Measurements from ENCODE around the gene FNDC3A.

FNDC3A gene

DNA sequence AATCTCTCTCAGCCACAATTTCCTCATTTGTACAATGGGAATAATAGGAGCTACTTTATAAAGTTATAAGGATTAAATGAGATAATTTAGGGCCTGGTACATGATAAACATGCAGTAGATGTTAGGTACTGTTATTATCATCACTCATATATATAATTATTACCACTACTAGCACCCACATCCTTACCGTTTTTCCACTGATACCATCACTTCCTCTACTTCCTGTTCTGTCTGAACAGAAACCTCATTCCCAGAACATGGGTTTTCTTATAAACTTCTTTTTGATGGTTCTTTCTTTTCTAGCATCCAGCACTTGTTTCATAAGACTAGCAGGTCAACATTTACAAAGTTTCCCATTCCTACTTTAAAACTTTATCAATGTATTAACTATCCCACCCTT lies 278.3 kb downstream of the FNDC3A start:
- Histone ChIP-seq H3K4me1 (ENCODE audit: low read depth, poor library complexity, severe bottlenecking) (peaks cover 4% of the 10 kb centered on the region), H3K36me3 (ENCODE audit: insufficient read depth) (no peaks in the 10 kb centered on the region), H3K79me2 (ENCODE audit: insufficient read depth, low read depth) (no peaks in the 10 kb centered on the region), H3K4me2 (no peak overlapping the region), H3K27ac (no peak overlapping the region), H2AFZ (ENCODE audit: low read depth) (no peak overlapping the region), H4K20me1 (ENCODE audit: insufficient read depth) (no peaks in the 10 kb centered on the region), H3K9ac (no peak overlapping the region), H3K27me3 (ENCODE audit: insufficient read depth, low read depth) (no peaks in the 10 kb centered on the region), H3K4me3 (IDR thresholded peaks at IDR 0.05; ENCODE audit: insufficient read depth, low read depth, low read length) (no peak overlapping the region)
- TF ChIP-seq, protein P1, sequence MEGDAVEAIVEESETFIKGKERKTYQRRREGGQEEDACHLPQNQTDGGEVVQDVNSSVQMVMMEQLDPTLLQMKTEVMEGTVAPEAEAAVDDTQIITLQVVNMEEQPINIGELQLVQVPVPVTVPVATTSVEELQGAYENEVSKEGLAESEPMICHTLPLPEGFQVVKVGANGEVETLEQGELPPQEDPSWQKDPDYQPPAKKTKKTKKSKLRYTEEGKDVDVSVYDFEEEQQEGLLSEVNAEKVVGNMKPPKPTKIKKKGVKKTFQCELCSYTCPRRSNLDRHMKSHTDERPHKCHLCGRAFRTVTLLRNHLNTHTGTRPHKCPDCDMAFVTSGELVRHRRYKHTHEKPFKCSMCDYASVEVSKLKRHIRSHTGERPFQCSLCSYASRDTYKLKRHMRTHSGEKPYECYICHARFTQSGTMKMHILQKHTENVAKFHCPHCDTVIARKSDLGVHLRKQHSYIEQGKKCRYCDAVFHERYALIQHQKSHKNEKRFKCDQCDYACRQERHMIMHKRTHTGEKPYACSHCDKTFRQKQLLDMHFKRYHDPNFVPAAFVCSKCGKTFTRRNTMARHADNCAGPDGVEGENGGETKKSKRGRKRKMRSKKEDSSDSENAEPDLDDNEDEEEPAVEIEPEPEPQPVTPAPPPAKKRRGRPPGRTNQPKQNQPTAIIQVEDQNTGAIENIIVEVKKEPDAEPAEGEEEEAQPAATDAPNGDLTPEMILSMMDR (conservative IDR thresholded peaks at IDR 0.05; ENCODE audit: low read depth, low read length), result no peak

DNA sequence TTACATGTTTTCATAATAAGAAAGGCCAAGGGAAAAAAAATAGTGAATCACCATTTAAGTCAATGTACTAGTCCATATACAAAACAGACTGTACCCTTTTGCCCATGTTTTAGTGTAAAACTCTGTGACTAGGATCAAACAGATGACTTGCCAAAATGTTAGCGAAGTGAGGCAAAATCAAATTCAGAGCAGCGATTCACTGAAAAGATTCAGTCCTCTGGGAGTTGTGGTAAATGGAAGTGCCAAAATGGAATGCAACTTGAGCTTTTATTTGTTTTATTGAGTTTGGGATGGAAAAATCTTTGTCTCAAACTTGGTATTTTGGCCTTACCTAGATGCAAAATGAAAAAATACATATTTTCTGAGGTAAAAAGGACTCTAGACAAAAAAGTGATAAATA lies 281.1 kb downstream of the FNDC3A start:
- Histone ChIP-seq H3K27me3 (ENCODE audit: insufficient read depth, low read depth) (no peaks in the 10 kb centered on the region), H2AFZ (ENCODE audit: low read depth) (no peak overlapping the region), H3K79me2 (ENCODE audit: insufficient read depth, low read depth) (no peaks in the 10 kb centered on the region), H4K20me1 (ENCODE audit: insufficient read depth) (no peaks in the 10 kb centered on the region), H3K9ac (no peak overlapping the region), H3K27ac (no peak overlapping the region), H3K4me2 (no peak overlapping the region), H3K36me3 (ENCODE audit: insufficient read depth) (no peaks in the 10 kb centered on the region), H3K4me3 (IDR thresholded peaks at IDR 0.05; ENCODE audit: insufficient read depth, low read depth, low read length) (no peak overlapping the region), H3K4me1 (ENCODE audit: low read depth, poor library complexity, severe bottlenecking) (no peaks in the 10 kb centered on the region)
- TF ChIP-seq, protein P1 (conservative IDR thresholded peaks at IDR 0.05; ENCODE audit: low read depth, low read length), result no peak

DNA sequence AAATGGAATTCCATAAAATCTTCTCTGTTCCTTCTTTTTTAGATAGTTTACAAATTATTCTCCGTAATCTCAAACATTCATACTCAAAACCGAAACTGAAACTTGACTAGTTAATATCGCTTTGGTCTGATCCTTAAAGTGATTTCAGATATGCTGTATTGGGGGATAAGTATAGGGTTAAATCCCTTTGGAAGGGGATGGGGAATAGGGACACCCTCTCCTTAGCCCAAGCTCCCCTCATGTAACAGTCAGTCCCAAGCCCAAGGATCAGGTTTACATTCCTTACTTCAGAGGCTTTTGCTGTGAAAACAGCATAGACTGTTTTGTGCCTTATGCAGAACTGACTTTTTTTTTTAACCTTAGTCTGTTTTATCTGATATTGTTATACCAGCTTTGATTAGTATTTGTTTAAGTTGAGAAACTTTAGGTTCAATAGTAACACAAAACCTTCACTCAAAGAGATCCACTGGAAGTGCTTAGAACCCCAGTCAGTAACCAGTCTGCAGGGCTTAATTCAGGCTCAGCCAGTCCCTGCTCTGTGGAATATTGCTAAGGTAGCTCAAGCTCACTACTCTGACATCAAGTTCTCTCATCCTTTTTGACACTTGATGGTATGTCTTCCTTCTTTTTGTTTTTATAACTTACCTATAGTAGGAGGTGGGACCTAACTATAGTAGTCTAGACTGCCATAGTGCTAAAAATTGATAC lies 282.5 kb downstream of the FNDC3A start:
- no peak overlapping the region for H3K27ac ChIP-seq
- no peaks in the 10 kb centered on the region for H3K4me1 ChIP-seq (ENCODE audit: low read depth, poor library complexity, severe bottlenecking)
- H3K4me3 ChIP-seq (IDR thresholded peaks at IDR 0.05; ENCODE audit: insufficient read depth, low read depth, low read length), result no peak overlapping the region
- TF ChIP-seq, protein P1 (conservative IDR thresholded peaks at IDR 0.05; ENCODE audit: low read depth, low read length), result no peak
- no peaks in the 10 kb centered on the region for H4K20me1 ChIP-seq (ENCODE audit: insufficient read depth)
- no peak overlapping the region for H3K9ac ChIP-seq
- H3K4me2 ChIP-seq, result no peak overlapping the region
- H3K36me3 ChIP-seq (ENCODE audit: insufficient read depth), result no peaks in the 10 kb centered on the region
- H3K79me2 ChIP-seq (ENCODE audit: insufficient read depth, low read depth), result no peaks in the 10 kb centered on the region
- H2AFZ ChIP-seq (ENCODE audit: low read depth), result no peak overlapping the region
- H3K27me3 ChIP-seq (ENCODE audit: insufficient read depth, low read depth), result no peaks in the 10 kb centered on the region

All from KMS-11 (cell line).